NCI-H1105 (cell line): Measurements from ENCODE around the gene SLC38A3.
A peak's percentile ranks its signal among the peaks of the same experiment; 100 is the strongest.

Experiments used
- DNase-seq: peaks from one replicate; lab custom pipeline; 2025; lab: John Stamatoyannopoulos, UW

The SLC38A3 gene

GRCh38 chr3:50192124-50192523 is 12.9 kb upstream of the SLC38A3 start:
- no peak for DNase-seq

DNA sequence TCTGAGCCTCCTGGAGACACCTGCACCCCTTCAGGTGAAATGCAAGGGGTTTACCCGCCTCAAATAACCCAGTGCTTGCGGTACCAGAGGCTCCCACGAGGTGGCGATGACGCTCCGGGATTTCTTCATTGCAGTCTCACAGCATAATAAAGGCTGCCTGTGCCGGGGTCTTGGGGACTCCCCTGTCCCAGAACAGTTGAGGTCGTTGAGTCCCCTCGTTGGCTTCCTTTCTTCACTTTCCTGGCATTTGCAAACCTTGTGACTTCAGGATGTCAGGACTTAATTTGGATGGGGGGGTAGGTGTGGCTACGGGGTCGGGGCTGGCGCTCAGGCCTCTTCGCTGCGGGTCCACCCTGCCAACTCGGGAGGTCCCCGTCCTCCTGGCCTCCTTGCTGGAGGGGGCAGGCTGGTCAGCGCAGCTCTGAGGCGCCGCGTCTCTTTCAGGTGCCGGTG is 12.4 kb upstream of the SLC38A3 start:
- DNase-seq, result peak; percentile 49

DNA sequence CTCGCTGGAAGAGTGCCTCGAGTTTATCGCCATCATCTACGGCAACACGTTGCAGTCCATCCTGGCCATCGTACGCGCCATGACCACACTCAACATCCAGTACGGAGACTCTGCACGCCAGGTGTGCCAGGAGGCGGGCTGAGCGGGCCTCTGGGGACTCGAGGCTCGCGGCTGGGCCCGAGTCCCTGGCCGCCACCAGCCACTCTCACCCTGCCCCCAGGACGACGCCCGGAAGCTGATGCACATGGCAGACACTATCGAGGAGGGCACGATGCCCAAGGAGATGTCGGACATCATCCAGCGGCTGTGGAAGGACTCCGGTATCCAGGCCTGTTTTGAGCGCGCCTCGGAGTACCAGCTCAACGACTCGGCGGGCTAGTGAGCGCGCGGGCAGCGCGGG is 11.8 kb upstream of the SLC38A3 start:
- peak; percentile 17 for DNase-seq

DNA sequence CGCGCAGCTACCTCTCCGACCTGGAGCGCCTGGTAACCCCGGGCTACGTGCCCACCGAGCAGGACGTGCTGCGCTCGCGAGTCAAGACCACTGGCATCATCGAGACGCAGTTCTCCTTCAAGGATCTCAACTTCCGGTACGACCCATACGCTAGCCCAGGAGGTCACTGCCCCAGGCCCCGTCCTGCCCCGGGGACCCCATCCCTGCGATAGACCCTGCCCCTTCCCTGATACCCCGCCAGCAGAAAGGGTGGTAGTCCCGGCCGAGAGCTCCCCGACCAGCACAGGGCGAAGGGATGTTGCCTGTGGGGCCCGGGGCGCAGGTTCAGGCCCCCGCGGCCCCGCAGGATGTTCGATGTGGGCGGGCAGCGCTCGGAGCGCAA is 11.3 kb upstream of the SLC38A3 start:
- DNase-seq, result no peak

DNA sequence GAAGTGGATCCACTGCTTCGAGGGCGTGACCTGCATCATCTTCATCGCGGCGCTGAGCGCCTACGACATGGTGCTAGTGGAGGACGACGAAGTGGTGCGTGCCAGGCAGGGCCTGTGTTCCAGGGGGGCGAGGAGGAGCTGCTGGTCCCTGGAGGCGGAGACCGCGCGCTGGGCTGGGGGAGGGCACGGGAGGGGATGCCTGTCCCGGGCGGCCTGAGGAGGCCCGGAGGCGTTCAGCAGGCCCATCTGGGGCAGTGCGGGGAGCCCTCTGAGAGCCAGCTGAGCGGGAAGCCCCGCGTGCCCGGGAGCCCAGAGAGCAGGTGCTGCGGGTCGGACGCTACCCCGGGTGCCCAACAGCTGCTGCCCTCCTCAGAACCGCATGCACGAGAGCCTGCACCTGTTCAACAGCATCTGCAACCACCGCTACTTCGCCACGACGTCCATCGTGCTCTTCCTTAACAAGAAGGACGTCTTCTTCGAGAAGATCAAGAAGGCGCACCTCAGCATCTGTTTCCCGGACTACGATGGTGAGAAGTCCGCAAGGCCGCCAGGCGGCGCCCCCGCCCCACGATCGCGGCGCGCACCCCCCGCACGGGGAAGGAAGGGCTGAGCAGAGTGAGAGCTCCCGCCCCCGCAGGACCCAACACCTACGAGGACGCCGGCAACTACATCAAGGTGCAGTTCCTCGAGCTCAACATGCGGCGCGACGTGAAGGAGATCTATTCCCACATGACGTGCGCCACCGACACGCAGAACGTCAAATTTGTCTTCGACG is 10.8 kb upstream of the SLC38A3 start:
- DNase-seq, result no peak

GRCh38 chr3:50194903-50195500 is 10.1 kb upstream of the SLC38A3 start:
- no peak for DNase-seq

DNA sequence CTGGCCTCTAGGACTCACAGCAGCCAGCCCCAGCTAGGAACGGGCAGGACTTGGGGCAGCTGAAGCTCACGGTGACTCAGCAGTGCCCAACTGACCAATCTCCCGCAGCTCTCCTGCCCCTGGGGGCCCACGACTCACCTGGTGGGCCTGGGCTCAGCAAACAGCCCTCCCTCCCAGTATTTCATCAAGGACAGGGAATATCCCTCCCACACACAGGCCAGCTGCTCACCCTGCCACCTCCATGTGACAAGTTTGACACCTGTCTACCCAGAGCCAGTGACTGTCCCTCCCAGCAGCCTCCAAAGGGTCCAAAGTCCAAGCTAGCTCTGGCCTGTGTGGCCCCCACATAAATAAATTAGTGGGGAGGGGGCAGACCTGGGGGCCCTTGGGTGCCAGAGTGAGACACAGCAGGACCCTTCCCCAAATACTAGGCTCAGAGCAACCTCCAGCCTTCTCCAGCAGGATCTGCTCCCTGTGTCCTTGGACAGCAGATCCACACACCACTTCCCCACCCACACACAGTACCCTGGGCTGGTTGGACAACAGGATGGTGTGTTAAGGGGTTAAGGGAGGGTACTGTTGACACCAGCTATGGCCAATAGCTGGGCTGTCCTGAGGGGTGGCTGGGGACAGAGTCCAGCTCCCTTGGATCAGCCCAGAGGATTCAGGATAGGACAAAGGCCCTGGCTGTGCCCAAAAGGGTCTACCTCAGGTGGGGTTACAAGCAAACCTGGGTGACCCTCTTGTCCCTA is 9.4 kb upstream of the SLC38A3 start:
- no peak for DNase-seq

GRCh38 chr3:50196253-50196801 is 8.7 kb upstream of the SLC38A3 start:
- no peak for DNase-seq

DNA sequence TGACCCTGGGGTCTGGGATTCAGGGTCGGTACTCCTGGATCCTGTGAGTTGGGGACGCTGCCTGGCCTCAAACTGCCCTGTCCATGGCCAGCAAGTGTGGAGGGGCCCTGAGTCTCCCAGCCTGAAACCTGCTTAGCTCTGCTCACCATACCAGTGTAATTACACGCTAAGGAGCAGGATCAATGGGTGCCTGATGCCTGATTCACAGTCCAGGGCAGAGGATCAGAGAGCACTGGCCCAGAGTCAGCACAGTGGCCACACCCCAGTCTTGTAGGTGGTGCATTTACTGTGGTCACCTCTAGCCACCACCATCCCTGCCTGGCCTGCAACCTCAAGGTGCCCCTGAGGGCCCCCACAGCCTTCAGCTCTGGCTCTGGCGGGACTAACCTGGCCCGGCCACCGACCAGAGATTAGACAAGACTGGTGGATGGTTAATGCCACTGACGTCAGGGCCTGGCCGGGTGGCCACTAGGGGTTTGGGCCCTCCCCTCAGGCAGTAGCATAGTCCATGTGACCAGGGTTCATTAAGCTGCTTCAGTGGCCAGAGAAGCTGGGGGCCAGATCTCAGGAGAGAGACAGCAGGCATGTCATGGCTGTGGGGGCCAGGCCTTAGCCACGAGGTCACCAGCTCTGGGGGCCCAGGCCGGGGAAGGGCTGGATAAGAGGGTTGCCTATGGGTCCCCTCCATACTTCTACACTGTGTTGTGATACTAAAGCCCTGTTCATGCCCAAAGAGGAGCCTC is 3.3 kb upstream of the SLC38A3 start:
- no peak for DNase-seq

DNA sequence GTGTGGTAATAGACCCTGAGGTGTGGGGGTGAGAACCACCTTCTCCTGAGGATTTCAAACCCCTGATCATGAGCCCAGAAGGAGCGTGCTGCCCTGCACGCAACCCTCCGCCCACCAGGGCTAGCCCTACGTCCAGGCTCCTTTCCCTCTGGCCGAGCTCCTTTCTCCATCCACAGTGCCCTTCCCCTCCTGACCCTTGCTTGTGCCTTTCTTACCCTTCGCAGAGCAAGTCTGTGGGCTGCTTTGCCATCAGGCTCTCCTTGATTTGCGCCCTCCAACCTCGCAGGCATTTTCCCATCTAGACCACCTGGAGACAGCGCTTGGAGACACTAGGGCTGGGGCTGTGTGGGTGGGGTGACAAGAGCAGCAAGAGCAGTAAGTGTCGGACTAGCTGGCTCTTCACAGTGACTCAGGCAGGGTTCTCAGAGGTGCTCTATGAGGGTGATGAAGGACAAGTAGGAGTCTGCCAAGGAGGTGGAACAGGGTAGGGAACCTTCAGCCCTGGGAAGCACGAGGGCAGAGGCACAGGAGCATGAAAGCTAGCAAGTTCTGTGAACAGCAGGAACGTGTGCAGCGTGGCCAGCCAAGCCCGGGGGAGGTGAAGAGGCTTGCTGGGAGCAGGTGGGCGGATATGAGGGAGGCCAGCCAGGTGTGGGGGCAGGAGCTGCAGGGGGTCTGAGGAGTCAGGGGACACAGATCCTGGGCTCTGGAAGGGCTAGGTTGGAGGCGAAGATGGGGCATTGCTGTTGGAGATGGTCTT is 2.5 kb upstream of the SLC38A3 start:
- DNase-seq, result no peak

- no peak for DNase-seq
Observed at GRCh38 chr3:50203113-50203808, 1.8 kb upstream of the SLC38A3 start.

DNA sequence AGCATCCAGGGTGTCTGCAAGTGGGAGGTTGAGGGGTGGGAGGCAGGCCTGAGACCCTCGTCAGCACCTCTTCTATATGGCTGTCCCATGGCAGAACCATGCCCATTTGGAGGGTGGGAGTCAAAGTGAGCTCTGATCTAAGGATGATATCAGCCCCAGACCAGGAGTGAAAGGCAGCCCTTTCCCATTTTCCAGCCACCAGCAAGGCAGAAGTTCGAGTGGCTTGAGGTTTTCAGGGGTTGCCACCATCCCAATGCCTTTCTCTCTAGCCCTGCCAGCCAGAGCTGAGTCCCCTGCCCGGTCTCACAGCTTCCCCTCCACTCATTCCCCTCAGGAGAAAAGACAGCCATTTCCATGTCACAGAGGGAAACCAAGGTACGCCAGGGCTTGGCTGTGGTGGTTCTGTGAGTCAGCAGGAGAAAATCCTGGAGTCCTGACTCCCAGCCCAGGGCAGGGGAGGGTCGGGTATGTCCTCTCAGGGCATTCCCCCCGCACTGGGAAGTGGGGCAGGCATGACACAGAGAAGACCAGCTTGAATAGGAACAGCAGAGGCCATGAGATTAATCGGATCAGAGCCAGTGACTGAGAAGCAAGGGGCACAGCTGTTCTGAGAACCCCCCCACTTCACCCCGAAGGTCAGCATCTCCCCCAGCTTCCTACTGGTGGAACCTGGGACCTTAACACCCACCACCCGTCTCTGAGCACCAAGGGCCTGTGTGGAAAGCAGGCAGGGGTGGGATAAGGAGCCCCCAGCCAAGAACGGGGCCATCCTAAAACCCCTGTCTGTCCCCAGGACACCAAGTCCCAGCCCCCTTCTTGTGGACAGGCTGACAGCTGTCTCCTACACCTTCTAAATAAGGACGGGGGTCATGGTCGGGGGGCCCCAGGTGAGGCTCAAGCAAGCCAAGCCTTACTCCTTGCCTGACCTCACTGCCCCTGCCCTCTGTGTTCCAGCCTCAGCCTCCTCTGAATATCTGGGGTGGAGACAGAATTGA is 965 bp upstream of the SLC38A3 start:
- DNase-seq, result no peak

GRCh38 chr3:50205413-50206276 is 574 bp downstream of the SLC38A3 start:
- peak; percentile 21 for DNase-seq

DNA sequence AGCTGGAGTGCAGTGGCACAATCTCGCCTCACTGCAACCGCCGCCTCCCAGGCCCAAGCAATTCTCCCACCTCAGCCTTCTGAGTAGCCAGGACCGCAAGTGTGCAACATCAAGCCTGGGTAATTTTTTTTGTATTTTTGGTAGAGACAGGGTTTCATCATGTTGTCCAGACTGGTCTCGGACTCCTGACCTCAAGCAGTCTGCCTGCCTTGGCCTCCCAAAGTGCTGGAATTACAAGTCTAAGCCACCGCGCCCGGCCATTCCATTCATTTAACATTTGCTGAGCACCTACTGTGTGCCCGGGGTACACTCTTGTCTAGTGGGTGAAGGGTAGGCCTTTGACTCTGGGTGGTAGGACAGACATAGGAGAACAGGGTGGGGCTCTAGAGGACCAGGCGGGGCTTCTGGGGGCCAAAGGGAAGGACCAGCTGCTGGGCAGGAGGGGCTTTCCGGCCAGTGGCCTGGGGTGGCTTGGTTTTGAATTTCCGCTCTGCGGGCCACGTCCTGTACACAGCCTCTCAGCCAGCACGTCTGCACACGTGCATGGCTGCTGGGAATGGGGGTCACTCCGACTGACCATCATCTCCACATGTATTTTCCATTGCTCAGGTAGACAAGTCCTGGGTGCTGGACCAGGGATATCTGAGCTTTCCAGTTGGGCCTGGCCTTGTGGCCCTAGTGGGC is 2.4 kb downstream of the SLC38A3 start:
- no peak for DNase-seq

GRCh38 chr3:50208677-50209344 is 3.7 kb downstream of the SLC38A3 start:
- no peak for DNase-seq

DNA sequence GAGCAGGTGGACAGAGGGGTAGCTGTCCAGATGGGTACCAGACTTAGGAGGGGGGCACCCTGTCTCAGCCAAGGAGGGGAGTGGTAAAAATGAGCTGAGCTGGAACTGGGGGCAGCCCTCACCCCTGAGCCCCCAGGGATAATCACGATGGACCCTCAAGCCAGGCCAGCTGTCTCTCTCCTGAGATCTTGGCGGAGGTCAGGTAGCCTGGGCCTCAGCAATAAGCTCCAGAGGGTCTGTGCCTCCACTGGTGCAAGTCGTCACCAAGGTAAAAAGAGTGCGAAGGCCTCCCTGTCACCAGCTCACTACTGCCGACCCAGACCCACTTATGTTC is 5.1 kb downstream of the SLC38A3 start:
- DNase-seq, result no peak
